ENCODE results near the gene BARHL1.
A peak's percentile ranks its signal among the peaks of the same experiment; 100 is the strongest.

BARHL1 gene

DNA sequence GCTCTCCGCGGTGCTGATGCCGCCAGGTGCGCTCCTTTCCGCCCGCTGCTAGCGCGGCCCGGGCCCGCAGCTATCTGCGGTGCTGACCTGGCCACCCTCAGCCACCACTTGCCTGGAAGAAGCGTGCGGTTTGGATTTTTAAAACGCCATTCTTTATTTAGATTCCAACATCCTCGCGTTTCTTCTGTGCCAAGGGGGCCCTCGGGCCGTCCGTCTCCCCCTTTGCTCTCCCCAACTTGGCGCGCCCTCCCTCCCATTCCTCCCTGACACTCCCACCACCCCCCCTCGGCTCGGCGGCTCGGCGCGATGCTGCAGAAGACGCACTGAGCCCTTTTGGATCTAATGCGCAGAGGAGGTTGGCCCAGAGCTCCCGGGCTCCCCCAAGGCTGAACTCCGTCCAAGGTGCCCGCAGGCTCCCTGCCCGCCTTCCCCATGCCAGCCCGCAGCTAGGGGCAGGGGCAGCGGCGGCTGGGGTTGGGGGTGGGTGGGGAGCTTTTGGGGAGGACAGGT, at the start of gene BARHL1:
Gene BARHL1, plus strand, starts transcription at position 331 of the 510 bp plus-strand sequence. CDS start 192 bp downstream, outside the sequence.
- H3K4me2 ChIP-seq = peak within 1 kb of the TSS; percentile 82
- no peaks in the 10 kb centered on the region; the same call in 1 of the 2 replicates for H3K9me3 ChIP-seq
- peaks cover 98% of the 10 kb centered on the region for H4K20me1 ChIP-seq
- H3K27me3 ChIP-seq = peaks cover 100% of the 10 kb centered on the region
- peaks cover 11% of the 10 kb centered on the region for H3K4me1 ChIP-seq
- no peak for TF ChIP-seq Cebpa-rat (IDR thresholded peaks at IDR 0.05)
- H3K27ac ChIP-seq = no peak within 1 kb of the TSS
- H3K36me3 ChIP-seq = no peaks in the 10 kb centered on the region
- H3K4me3 ChIP-seq = peak within 1 kb of the TSS; percentile 55
- no peak within 1 kb of the TSS for H3K9ac ChIP-seq

DNA sequence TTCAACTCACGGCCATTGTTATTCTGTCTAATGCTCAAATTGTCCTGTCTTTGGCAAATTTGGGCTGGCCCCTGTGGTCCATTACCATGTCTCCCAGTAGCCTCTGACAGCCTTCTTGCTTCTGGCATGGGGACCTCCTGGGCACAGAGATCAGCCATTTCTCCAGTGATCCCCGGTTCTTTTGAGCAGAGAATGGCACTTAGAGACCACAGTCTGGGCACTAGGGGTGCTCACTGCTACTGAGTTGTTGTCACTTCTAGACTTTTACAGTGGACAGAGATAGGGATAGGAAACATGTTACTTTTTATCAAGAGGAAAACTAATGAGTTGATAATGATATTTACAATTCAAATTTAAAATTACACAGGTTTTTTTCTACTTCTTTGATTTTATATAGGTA, 47.6 kb upstream of the BARHL1 start:
- no peak overlapping the region for H3K4me2 ChIP-seq
- no peaks in the 10 kb centered on the region for H4K20me1 ChIP-seq
- H3K36me3 ChIP-seq = no peaks in the 10 kb centered on the region
- H3K4me1 ChIP-seq = peaks cover 10% of the 10 kb centered on the region
- H3K27ac ChIP-seq = no peak overlapping the region
- no peak for TF ChIP-seq Cebpa-rat (IDR thresholded peaks at IDR 0.05)
- H3K4me3 ChIP-seq = no peak overlapping the region
- H3K9me3 ChIP-seq = peaks cover 28% of the 10 kb centered on the region
- no peaks in the 10 kb centered on the region for H3K27me3 ChIP-seq
- H3K9ac ChIP-seq = no peak overlapping the region

DNA sequence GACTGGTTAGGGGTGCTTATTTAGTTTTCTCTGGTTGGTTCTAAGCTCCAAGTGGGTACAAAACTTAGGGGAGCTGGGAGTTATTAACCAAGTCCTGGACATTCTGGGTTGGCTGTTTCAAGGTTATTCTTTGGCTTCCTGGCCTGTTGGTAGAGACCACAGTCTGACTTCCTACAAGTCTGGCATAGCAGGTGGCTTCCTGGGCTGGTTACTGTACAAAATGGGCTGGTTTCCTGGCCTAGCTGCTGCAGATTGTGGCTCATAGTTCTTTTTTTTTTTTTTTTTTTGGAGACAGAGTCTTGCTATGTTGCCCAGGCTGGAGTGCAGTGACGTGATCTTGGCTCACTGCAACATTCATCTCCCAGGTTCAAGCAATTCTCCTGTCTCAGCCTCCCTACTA, 46.3 kb upstream of the BARHL1 start:
- Histone ChIP-seq H3K27ac (no peak overlapping the region), H4K20me1 (no peaks in the 10 kb centered on the region), H3K4me1 (peaks cover 10% of the 10 kb centered on the region), H3K4me3 (no peak overlapping the region), H3K9ac (no peak overlapping the region), H3K4me2 (peak overlapping the region; percentile 40), H3K9me3 (peaks cover 28% of the 10 kb centered on the region), H3K27me3 (no peaks in the 10 kb centered on the region), H3K36me3 (no peaks in the 10 kb centered on the region)
- no peak for TF ChIP-seq Cebpa-rat (IDR thresholded peaks at IDR 0.05)

GRCh38 chr9:132537352-132537751, 45.1 kb upstream of the BARHL1 start:
- H3K27me3 ChIP-seq = no peaks in the 10 kb centered on the region
- H3K36me3 ChIP-seq = no peaks in the 10 kb centered on the region
- H3K27ac ChIP-seq = no peak overlapping the region
- TF ChIP-seq Cebpa-rat (IDR thresholded peaks at IDR 0.05) = no peak
- H3K9ac ChIP-seq = no peak overlapping the region
- no peak overlapping the region for H3K4me3 ChIP-seq
- peaks cover 28% of the 10 kb centered on the region for H3K9me3 ChIP-seq
- peaks cover 10% of the 10 kb centered on the region for H3K4me1 ChIP-seq
- no peaks in the 10 kb centered on the region for H4K20me1 ChIP-seq
- H3K4me2 ChIP-seq = no peak overlapping the region

- Histone ChIP-seq H3K27ac (no peak overlapping the region), H3K4me2 (no peak overlapping the region), H4K20me1 (no peaks in the 10 kb centered on the region), H3K9ac (no peak overlapping the region), H3K27me3 (no peaks in the 10 kb centered on the region), H3K4me1 (peaks cover 10% of the 10 kb centered on the region), H3K36me3 (no peaks in the 10 kb centered on the region), H3K4me3 (no peak overlapping the region), H3K9me3 (peaks cover 28% of the 10 kb centered on the region)
- TF ChIP-seq Cebpa-rat (IDR thresholded peaks at IDR 0.05) = no peak
Measured at GRCh38 chr9:132538071-132538470, 44.3 kb upstream of the BARHL1 start.

GRCh38 chr9:132539096-132539495, 43.3 kb upstream of the BARHL1 start:
- Histone ChIP-seq H3K36me3 (no peaks in the 10 kb centered on the region), H4K20me1 (no peaks in the 10 kb centered on the region), H3K9me3 (peaks cover 23% of the 10 kb centered on the region), H3K4me2 (no peak overlapping the region), H3K27ac (no peak overlapping the region), H3K4me3 (no peak overlapping the region), H3K4me1 (peaks cover 10% of the 10 kb centered on the region), H3K27me3 (no peaks in the 10 kb centered on the region), H3K9ac (no peak overlapping the region)
- no peak for TF ChIP-seq Cebpa-rat (IDR thresholded peaks at IDR 0.05)

- no peaks in the 10 kb centered on the region for H3K36me3 ChIP-seq
- H3K4me2 ChIP-seq = no peak overlapping the region
- H3K9ac ChIP-seq = no peak overlapping the region
- H3K4me3 ChIP-seq = no peak overlapping the region
- TF ChIP-seq Cebpa-rat (IDR thresholded peaks at IDR 0.05) = no peak
- H3K4me1 ChIP-seq = peaks cover 14% of the 10 kb centered on the region
- H3K27ac ChIP-seq = no peak overlapping the region
- no peaks in the 10 kb centered on the region for H3K27me3 ChIP-seq
- no peaks in the 10 kb centered on the region for H4K20me1 ChIP-seq
- peaks cover 8% of the 10 kb centered on the region; the same call in 1 of the 2 replicates for H3K9me3 ChIP-seq
Measured at GRCh38 chr9:132541051-132541450, 41.4 kb upstream of the BARHL1 start.

DNA sequence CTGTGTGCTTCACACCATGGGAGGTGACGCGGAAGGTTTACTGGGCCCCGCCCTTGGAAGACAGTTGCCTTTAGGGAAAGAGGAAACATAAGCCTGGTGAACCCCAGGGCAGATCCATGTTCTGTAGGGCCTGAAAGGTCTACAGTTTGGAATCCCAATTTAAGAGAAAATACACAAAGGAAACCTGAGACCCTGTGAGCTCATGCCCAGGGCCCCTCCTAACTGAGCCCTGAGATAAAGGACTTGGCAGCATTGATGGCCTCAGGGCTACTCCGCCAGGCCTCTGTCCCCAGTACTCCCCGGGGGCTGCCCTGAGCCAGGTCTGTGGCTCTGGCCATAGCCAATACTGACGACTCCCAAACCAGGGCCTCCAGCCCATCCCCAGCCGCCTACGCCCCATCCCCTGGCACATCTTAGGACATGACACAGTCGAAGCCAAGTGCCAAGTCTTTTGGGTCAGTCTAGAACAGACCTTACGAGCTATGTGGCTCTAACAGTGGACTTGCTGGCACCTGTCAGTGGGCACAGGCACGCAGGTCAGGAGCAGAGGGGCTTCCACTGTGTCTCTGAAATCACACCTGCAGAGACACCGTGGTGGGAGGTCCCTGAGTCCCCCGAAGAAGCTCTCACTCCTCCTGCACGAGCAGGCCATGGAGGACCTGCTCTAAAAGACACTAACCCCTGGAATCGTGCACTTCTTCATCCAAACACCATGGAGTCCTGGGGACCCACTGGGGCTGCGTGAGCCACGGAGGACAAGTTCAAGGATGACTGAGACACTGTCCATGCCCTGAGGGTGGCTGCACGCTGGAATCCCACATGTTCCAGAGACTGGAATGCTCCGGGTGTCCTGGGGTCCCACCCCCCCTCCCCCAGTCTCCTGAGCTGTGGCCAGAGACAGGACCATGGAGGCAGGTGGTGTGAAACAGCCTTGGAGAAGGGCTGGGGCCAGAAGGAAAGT, 40.3 kb upstream of the BARHL1 start:
- Histone ChIP-seq H3K4me1 (peaks cover 18% of the 10 kb centered on the region), H3K27me3 (no peaks in the 10 kb centered on the region), H3K4me2 (no peak overlapping the region), H3K27ac (no peak overlapping the region), H3K9me3 (no peaks in the 10 kb centered on the region), H4K20me1 (no peaks in the 10 kb centered on the region), H3K9ac (no peak overlapping the region), H3K36me3 (no peaks in the 10 kb centered on the region), H3K4me3 (no peak overlapping the region)
- TF ChIP-seq Cebpa-rat (IDR thresholded peaks at IDR 0.05) = no peak

GRCh38 chr9:132543251-132543650, 39.2 kb upstream of the BARHL1 start:
- TF ChIP-seq Cebpa-rat (IDR thresholded peaks at IDR 0.05) = no peak
- Histone ChIP-seq H3K4me1 (peaks cover 26% of the 10 kb centered on the region), H3K27ac (no peak overlapping the region), H3K36me3 (no peaks in the 10 kb centered on the region), H3K4me3 (no peak overlapping the region), H4K20me1 (no peaks in the 10 kb centered on the region), H3K27me3 (no peaks in the 10 kb centered on the region), H3K9ac (no peak overlapping the region), H3K9me3 (no peaks in the 10 kb centered on the region), H3K4me2 (no peak overlapping the region)

DNA sequence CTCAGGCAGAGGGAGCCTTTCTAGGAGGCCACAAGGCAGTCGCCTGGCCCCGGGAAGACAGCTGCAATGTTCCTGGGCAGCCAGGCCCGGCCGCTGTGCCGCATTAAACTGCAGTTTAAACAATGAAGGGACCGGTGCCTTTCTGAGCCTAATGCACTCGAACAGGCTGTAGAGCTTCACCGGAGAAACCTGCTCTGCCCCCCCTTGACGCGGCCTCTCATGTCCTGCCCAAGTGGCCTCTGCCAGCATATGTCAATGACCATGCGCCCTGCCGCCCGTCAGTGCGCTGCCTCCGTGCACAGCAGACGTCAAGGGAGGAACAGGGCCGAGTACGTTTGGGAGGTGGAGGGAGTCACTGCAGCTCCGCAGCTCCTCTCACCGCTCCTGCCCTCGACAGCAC, 38.4 kb upstream of the BARHL1 start:
- Histone ChIP-seq H3K4me2 (no peak overlapping the region), H3K4me3 (no peak overlapping the region), H3K27ac (no peak overlapping the region), H3K36me3 (no peaks in the 10 kb centered on the region), H4K20me1 (no peaks in the 10 kb centered on the region), H3K9me3 (no peaks in the 10 kb centered on the region), H3K27me3 (no peaks in the 10 kb centered on the region), H3K9ac (no peak overlapping the region), H3K4me1 (peaks cover 26% of the 10 kb centered on the region)
- TF ChIP-seq Cebpa-rat (IDR thresholded peaks at IDR 0.05) = no peak

Data from BLaER1 (cell line).